Measurements from ENCODE around the gene ANTXR1.

ANTXR1 gene

DNA sequence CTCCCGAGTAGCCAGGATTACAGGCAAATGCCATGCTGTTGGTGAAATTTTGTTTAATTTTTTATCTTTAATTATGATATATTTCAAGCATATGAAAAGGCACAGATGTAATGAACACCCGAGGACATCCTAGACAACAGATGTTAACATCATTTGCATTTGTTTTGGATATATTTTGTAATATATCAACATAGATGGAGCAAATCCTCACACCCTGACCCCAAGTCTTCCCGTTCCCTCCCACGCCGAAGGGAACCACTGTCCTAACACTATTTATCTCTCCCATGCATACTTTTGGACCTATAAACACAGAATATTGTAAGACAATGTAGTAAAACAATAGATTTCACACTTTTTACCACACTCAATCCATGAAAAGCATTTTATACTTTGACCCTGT is 274.6 kb downstream of the ANTXR1 start:
- no peak for DNase-seq (ENCODE audit: low spot score)
- TF ChIP-seq, protein P1, sequence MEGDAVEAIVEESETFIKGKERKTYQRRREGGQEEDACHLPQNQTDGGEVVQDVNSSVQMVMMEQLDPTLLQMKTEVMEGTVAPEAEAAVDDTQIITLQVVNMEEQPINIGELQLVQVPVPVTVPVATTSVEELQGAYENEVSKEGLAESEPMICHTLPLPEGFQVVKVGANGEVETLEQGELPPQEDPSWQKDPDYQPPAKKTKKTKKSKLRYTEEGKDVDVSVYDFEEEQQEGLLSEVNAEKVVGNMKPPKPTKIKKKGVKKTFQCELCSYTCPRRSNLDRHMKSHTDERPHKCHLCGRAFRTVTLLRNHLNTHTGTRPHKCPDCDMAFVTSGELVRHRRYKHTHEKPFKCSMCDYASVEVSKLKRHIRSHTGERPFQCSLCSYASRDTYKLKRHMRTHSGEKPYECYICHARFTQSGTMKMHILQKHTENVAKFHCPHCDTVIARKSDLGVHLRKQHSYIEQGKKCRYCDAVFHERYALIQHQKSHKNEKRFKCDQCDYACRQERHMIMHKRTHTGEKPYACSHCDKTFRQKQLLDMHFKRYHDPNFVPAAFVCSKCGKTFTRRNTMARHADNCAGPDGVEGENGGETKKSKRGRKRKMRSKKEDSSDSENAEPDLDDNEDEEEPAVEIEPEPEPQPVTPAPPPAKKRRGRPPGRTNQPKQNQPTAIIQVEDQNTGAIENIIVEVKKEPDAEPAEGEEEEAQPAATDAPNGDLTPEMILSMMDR (IDR thresholded peaks at IDR 0.05; ENCODE audit: extremely low read depth, insufficient read depth, missing control alignments): no peak
- in situ Hi-C loops (cut with MboI; ENCODE audit: low pct_unique_long_range_greater_than_20kb, low sequenced_read_pairs, unreplicated experiment): no loop called here

DNA sequence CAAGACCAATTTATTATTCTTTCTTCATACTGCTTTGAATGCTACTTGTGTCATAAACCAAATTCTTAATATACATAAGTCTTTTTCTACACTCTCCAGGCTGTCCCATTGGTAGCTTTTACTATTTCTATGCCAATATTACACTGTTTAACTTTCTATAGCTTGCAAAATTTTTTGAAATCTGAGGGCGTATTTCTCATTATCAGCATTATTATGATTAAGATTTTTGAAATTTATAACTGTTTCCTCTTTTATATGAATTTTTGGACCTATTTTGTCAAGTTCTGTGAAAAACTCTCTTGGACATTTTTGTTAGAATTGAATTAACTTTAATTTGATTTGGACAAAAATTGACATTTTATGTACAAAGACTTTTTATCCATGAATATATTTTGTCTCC is 275.4 kb downstream of the ANTXR1 start:
- TF ChIP-seq, protein P1 (IDR thresholded peaks at IDR 0.05; ENCODE audit: extremely low read depth, insufficient read depth, missing control alignments): no peak
- DNase-seq (ENCODE audit: low spot score): no peak
- in situ Hi-C loops (cut with MboI; ENCODE audit: low pct_unique_long_range_greater_than_20kb, low sequenced_read_pairs, unreplicated experiment): no loop called here

DNA sequence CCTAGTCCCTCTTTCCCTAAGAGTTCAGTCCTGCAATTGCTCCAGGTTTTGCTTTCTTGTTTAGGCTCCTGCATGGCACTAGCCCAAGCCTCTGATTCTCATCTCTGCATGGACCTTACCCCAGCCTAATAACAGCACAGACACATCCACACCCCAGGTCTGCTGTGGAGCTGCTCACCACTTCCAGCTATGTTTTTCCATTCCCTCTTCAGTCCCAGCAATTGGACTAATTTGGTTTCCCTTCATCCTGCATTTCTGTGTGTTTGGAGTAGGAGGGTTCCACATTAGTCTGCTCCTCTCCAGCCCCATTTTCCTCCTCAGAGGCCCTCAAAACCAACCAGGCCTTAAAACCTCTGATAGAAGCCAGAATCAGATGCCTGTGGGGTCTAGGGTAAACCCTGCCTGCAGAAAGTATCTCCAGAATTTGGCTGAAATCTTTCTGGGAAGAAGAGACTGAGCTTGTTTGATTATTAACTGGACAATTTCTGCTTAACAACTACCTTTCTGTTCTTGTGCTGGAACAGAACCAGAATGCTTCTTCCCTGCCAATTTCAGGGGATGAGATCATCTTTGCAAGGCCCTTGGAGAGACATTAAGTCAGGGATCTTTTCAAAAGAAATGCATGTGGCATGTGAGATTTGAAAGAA is 278.1 kb downstream of the ANTXR1 start:
- in situ Hi-C loops (cut with MboI; ENCODE audit: low pct_unique_long_range_greater_than_20kb, low sequenced_read_pairs, unreplicated experiment): no loop called here
- TF ChIP-seq, protein P1 (IDR thresholded peaks at IDR 0.05; ENCODE audit: extremely low read depth, insufficient read depth, missing control alignments): no peak

DNA sequence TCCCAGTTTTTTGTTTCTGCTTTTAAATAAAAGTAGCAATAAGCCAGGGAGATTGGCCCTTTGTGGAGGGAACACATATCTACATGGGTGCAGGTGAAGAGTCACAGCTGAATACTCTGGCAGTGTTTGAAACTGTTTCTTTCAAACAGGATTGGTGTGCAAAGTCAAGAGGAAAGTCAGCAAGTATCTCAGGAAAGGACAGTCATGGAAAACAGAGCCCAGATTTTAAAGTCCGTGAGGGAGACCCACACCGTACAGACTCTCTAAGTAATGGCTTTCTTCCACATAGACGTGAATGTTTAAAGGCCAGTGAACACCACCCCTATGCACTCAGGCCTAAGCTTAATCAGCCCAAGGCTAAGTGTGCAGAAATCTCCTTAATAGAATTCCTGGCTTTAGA is 278.7 kb downstream of the ANTXR1 start:
- TF ChIP-seq, protein P1 (IDR thresholded peaks at IDR 0.05; ENCODE audit: extremely low read depth, insufficient read depth, missing control alignments): no peak
- no peak for DNase-seq (ENCODE audit: low spot score)
- in situ Hi-C loops (cut with MboI; ENCODE audit: low pct_unique_long_range_greater_than_20kb, low sequenced_read_pairs, unreplicated experiment): no loop called here

More for the DNA sequence above, 278.1 kb downstream of the ANTXR1 start:
- DNase-seq (ENCODE audit: low spot score): no peak

DNA sequence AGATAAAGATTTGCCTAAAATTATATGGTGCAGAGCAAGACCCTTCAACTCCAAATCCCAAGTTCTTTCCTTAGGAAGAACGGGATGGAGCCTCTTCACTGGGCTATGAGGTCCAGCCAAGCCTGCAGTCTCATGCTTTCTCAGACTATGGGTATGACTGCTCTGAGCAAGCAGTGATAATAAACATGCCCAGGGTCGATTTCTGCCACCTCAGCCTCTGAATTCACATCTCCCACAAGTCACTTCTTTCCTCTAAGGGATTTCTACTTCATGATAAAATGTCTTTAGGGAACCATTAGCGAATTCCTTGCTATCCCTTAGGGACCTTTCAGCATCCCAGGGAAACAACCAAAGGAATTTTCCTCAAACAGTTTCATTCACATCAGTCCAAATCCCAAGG is 279.3 kb downstream of the ANTXR1 start:
- DNase-seq (ENCODE audit: low spot score): no peak
- in situ Hi-C loops (cut with MboI; ENCODE audit: low pct_unique_long_range_greater_than_20kb, low sequenced_read_pairs, unreplicated experiment): no loop called here
- TF ChIP-seq, protein P1 (IDR thresholded peaks at IDR 0.05; ENCODE audit: extremely low read depth, insufficient read depth, missing control alignments): no peak

DNA sequence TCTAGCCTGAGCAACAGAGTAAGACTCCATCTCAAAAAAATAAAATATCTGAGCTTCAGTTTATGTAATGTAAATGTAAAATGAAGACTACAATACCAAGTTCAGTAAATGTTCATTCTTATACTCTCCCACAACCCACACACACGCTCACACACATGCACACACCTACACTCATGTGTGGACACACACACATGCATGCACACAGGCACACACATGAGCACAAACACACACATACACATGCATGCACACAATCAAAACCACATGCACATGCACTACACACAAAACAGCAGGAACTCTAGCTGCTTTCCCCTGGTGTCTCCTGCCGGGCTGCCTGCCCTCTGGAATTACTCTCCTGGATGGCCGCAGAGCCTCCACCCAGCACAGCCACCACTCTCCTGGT is 283.4 kb downstream of the ANTXR1 start:
- DNase-seq (ENCODE audit: low spot score): no peak

More for the DNA sequence above, 283.4 kb downstream of the ANTXR1 start:
- TF ChIP-seq, protein P1 (IDR thresholded peaks at IDR 0.05; ENCODE audit: extremely low read depth, insufficient read depth, missing control alignments): no peak
- in situ Hi-C loops (cut with MboI; ENCODE audit: low pct_unique_long_range_greater_than_20kb, low sequenced_read_pairs, unreplicated experiment): no loop called here

Measured in GM13977 (cell line).